ENCODE results near the gene NKX1-1.

The NKX1-1 gene

GRCh38 chr4:1360423-1361283 is 45.6 kb downstream of the NKX1-1 start:
- no peak for DNase-seq (ENCODE audit: low spot score)
- TF ChIP-seq CTCF (IDR thresholded peaks at IDR 0.05; ENCODE audit: extremely low read depth, insufficient read depth, missing control alignments): no peak
- in situ Hi-C loops (cut with MboI; ENCODE audit: low pct_unique_long_range_greater_than_20kb, low sequenced_read_pairs, unreplicated experiment): no loop called here

- DNase-seq (ENCODE audit: low spot score): no peak
- in situ Hi-C loops (cut with MboI; ENCODE audit: low pct_unique_long_range_greater_than_20kb, low sequenced_read_pairs, unreplicated experiment): loop anchor here (10.0 kb wide), 1 partner anchor 225 kb away; no protein-coding TSS in a partner anchor
- no peak for TF ChIP-seq CTCF (IDR thresholded peaks at IDR 0.05; ENCODE audit: extremely low read depth, insufficient read depth, missing control alignments)
Measured at GRCh38 chr4:1359976-1360375, 46.3 kb downstream of the NKX1-1 start.

- no peak for TF ChIP-seq CTCF (IDR thresholded peaks at IDR 0.05; ENCODE audit: extremely low read depth, insufficient read depth, missing control alignments)
- in situ Hi-C loops (cut with MboI; ENCODE audit: low pct_unique_long_range_greater_than_20kb, low sequenced_read_pairs, unreplicated experiment): loop anchor here (10.0 kb wide), 1 partner anchor 224 kb away; no protein-coding TSS in a partner anchor
- DNase-seq (ENCODE audit: low spot score): no peak
Measured at GRCh38 chr4:1359144-1359501, 47.1 kb downstream of the NKX1-1 start.

- in situ Hi-C loops (cut with MboI; ENCODE audit: low pct_unique_long_range_greater_than_20kb, low sequenced_read_pairs, unreplicated experiment): loop anchor here (10.0 kb wide), 1 partner anchor 224 kb away; no protein-coding TSS in a partner anchor
- DNase-seq (ENCODE audit: low spot score): no peak
- TF ChIP-seq CTCF (IDR thresholded peaks at IDR 0.05; ENCODE audit: extremely low read depth, insufficient read depth, missing control alignments): no peak
Measured at GRCh38 chr4:1358421-1359143, 47.7 kb downstream of the NKX1-1 start.

GRCh38 chr4:1357356-1358248 is 48.6 kb downstream of the NKX1-1 start:
- DNase-seq (ENCODE audit: low spot score): no peak
- in situ Hi-C loops (cut with MboI; ENCODE audit: low pct_unique_long_range_greater_than_20kb, low sequenced_read_pairs, unreplicated experiment): loop anchor here (10.0 kb wide), 1 partner anchor 223 kb away; no protein-coding TSS in a partner anchor
- no peak for TF ChIP-seq CTCF (IDR thresholded peaks at IDR 0.05; ENCODE audit: extremely low read depth, insufficient read depth, missing control alignments)

Measured in GM13977 (cell line).